Small intestine (tissue), 7 donors: Measurements from ENCODE around the gene KLHL25. TPM values are rescaled to one million over a fixed set of nuclear protein-coding genes. Genes with fewer than 3 reads are reported as not detected.

ENCODE experiments used
- DNase-seq, 2 donors: peaks; one replicate each; pipeline versions ENCODE4 v3.0.0 to v3.0.0-alpha.2; 2013
- FAIRE-seq: peaks from 2 replicates; lab custom pipeline; 2012; peaks lifted over from hg19 to GRCh38; lab: Jason Lieb, UNC
- H3K27ac ChIP-seq, 3 donors: one replicate each; pipeline ENCODE4 v1.5.1; 2013; ENCODE audit warnings: low read length in 2 of 3, mild to moderate bottlenecking in 2 of 3, control low read depth in 1 of 3, inconsistent platforms in 1 of 3, low read depth in 1 of 3, moderate library complexity in 1 of 3
- H3K27me3 ChIP-seq, 3 donors: one replicate each; pipeline ENCODE4 v1.6.1; 2013; ENCODE audit warnings: low read length in 3 of 3, inconsistent platforms in 1 of 3; ENCODE audit not compliant: control insufficient read depth in 3 of 3, insufficient read depth in 3 of 3
- H3K36me3 ChIP-seq, 3 donors: one replicate each; pipeline ENCODE4 v1.6.1; 2013; ENCODE audit warnings: low read length in 3 of 3, inconsistent platforms in 1 of 3, low read depth in 1 of 3, mild to moderate bottlenecking in 1 of 3, moderate library complexity in 1 of 3; ENCODE audit not compliant: control insufficient read depth in 3 of 3, insufficient read depth in 2 of 3
- H3K4me1 ChIP-seq, 3 donors: one replicate each; pipeline ENCODE4 v1.6.1; 2013; ENCODE audit warnings: low read length in 2 of 3, inconsistent platforms in 1 of 3, low read depth in 1 of 3, mild to moderate bottlenecking in 1 of 3, moderate library complexity in 1 of 3; ENCODE audit not compliant: control insufficient read depth in 3 of 3, insufficient read depth in 2 of 3
- H3K4me3 ChIP-seq, 3 donors: one replicate each; pipeline ENCODE4 v1.5.1; 2013; ENCODE audit warnings: low read length in 3 of 3, control low read depth in 1 of 3, inconsistent platforms in 1 of 3, low read depth in 1 of 3, mild to moderate bottlenecking in 1 of 3, moderate library complexity in 1 of 3
- H3K9me3 ChIP-seq, 2 donors: one replicate each; pipeline ENCODE4 v1.6.1; 2013; ENCODE audit warnings: low read depth in 1 of 2, low read length in 1 of 2; ENCODE audit not compliant: control insufficient read depth in 2 of 2, insufficient read depth in 1 of 2
- WGBS, 3 donors: extraction: QIAGEN DNeasy Blood & Tissue Kit; methylation state at CpG; one replicate each; pipeline ENCODE4 v1.1.7; 2013; 5-methylcytosine and 5-hydroxymethylcytosine counted together
- polyA plus RNA-seq, 4 donors: library from polyadenylated mRNA; stranded (reverse) in 3 of 4; unstranded in 1 of 4; fragments of 200-250 nt in 3 of 4; fragments of 120-200 nt in 1 of 4; gene quantifications; one replicate each; pipeline versions ENCODE4 v1.2.1 to v1.2.3, GENCODE V29; 2013
- donor health status: healthy with polysubstance abuse.
- donor health status: control.
- donor health status: control.
- donor health status: Bipolar disorder and iron deficiency.
- donor health status: healthy.

Gene KLHL25
- polyA plus RNA-seq, 4 donors = 4.2 to 9.5 (median 7.9) TPM

- 83 to 93% (median 88%) methylated on average over 3 of the region's 3 CpGs for WGBS, 3 donors
These were observed 69.7 kb downstream of the KLHL25 start for GRCh38 chr15:85725019-85725418.

GRCh38 chr15:85723960-85724945 is 70.5 kb downstream of the KLHL25 start:
- Histone ChIP-seq H3K4me3 (no peak overlapping the region), H3K4me1 (peaks cover 0 to 22% (median 0%) of the 10 kb centered on the region in 3 donors), H3K27ac (peak overlapping the region in 1 of 3 donors; percentile 52), H3K9me3 (no peaks in the 10 kb centered on the region), H3K36me3 (peaks cover 28 to 58% (median 29%) of the 10 kb centered on the region in 3 donors), H3K27me3 (no peaks in the 10 kb centered on the region)
- 40 to 46% (median 40%) methylated on average over 10 of the region's 10 CpGs for whole genome bisulfite sequencing, 3 donors
- FAIRE-seq (no peak), DNase-seq (peak; percentile 27 to 33)

More at GRCh38 chr15:85725019-85725418, 69.7 kb downstream of the KLHL25 start:
- no peak for DNase-seq
- Histone ChIP-seq H3K4me3 (no peak overlapping the region), H3K4me1 (peaks cover 0 to 22% (median 0%) of the 10 kb centered on the region in 3 donors), H3K9me3 (no peaks in the 10 kb centered on the region), H3K36me3 (peaks cover 27 to 54% (median 31%) of the 10 kb centered on the region in 3 donors), H3K27me3 (no peaks in the 10 kb centered on the region), H3K27ac (peak overlapping the region in 1 of 3 donors; percentile 52)
- FAIRE-seq = no peak

- DNase-seq (peak in 1 of 2 donors; percentile 17), FAIRE-seq (no peak)
- H3K4me3 ChIP-seq = no peak overlapping the region
- H3K4me1 ChIP-seq = peaks cover 0 to 22% (median 0%) of the 10 kb centered on the region in 3 donors
- no peaks in the 10 kb centered on the region for H3K9me3 ChIP-seq
- H3K27me3 ChIP-seq = no peaks in the 10 kb centered on the region
- peaks cover 28 to 64% (median 30%) of the 10 kb centered on the region in 3 donors for H3K36me3 ChIP-seq
- 66 to 78% (median 74%) methylated on average over 1 of the region's 1 CpG for WGBS, 3 donors
- peak overlapping the region in 1 of 3 donors; percentile 34 for H3K27ac ChIP-seq
These were observed 72.2 kb downstream of the KLHL25 start for GRCh38 chr15:85722374-85723152.

- Histone ChIP-seq H3K9me3 (no peaks in the 10 kb centered on the region), H3K36me3 (peaks cover 21 to 59% (median 23%) of the 10 kb centered on the region in 3 donors), H3K4me3 (no peak overlapping the region), H3K4me1 (peaks cover 0 to 9% (median 0%) of the 10 kb centered on the region in 3 donors), H3K27ac (no peak overlapping the region), H3K27me3 (no peaks in the 10 kb centered on the region)
- 97 to 99% (median 99%) methylated on average over 4 of the region's 4 CpGs for WGBS, 3 donors
- DNase-seq (no peak), FAIRE-seq (no peak)
These were observed 75.7 kb downstream of the KLHL25 start for GRCh38 chr15:85718981-85719380.

GRCh38 chr15:85718271-85718971 is 76.3 kb downstream of the KLHL25 start:
- no peaks in the 10 kb centered on the region for H3K27me3 ChIP-seq
- no peak overlapping the region for H3K27ac ChIP-seq
- DNase-seq (no peak), FAIRE-seq (no peak)
- H3K36me3 ChIP-seq = peaks cover 20 to 56% (median 21%) of the 10 kb centered on the region in 3 donors
- H3K4me1 ChIP-seq = peaks cover 0 to 6% (median 0%) of the 10 kb centered on the region in 3 donors
- no peak overlapping the region for H3K4me3 ChIP-seq
- 86 to 92% (median 88%) methylated on average over 12 of the region's 12 CpGs for WGBS, 3 donors
- no peaks in the 10 kb centered on the region for H3K9me3 ChIP-seq

GRCh38 chr15:85717212-85717611 is 77.5 kb downstream of the KLHL25 start:
- H3K9me3 ChIP-seq = no peaks in the 10 kb centered on the region
- no peak for DNase-seq
- WGBS, 3 donors = 91 to 98% (median 96%) methylated on average over 2 of the region's 2 CpGs
- no peak overlapping the region for H3K27ac ChIP-seq
- peaks cover 12 to 49% (median 24%) of the 10 kb centered on the region in 3 donors for H3K36me3 ChIP-seq
- H3K4me3 ChIP-seq = no peak overlapping the region
- no peaks in the 10 kb centered on the region for H3K27me3 ChIP-seq
- H3K4me1 ChIP-seq = no peaks in the 10 kb centered on the region
- FAIRE-seq = no peak

GRCh38 chr15:85716261-85716660 is 78.5 kb downstream of the KLHL25 start:
- FAIRE-seq (no peak), DNase-seq (no peak)
- peaks cover 8 to 50% (median 30%) of the 10 kb centered on the region in 3 donors for H3K36me3 ChIP-seq
- no peaks in the 10 kb centered on the region for H3K9me3 ChIP-seq
- H3K4me1 ChIP-seq = no peaks in the 10 kb centered on the region
- no peaks in the 10 kb centered on the region for H3K27me3 ChIP-seq
- 75 to 76% (median 75%) methylated on average over 3 of the region's 3 CpGs for WGBS, 3 donors
- no peak overlapping the region for H3K4me3 ChIP-seq
- H3K27ac ChIP-seq = no peak overlapping the region
